Nucleus accumbens (tissue), 56 donors: ENCODE data around the gene RASGEF1C.

ENCODE experiments used
- DNase-seq, 56 donors: peaks; one replicate each; lab custom pipeline; 2025; lab: John Stamatoyannopoulos, UW

The RASGEF1C gene

GRCh38 chr5:180071531-180072255 lies 137.3 kb downstream of the RASGEF1C start, which contains the start of gene RNF130:
Gene RNF130, minus strand, starts transcription at chr5:180071759. Its CDS starts 57 bp downstream, at chr5:180071702.
- DNase-seq = peak in 55 of 56 donors; percentile 37 to 94 (median 84)

DNA sequence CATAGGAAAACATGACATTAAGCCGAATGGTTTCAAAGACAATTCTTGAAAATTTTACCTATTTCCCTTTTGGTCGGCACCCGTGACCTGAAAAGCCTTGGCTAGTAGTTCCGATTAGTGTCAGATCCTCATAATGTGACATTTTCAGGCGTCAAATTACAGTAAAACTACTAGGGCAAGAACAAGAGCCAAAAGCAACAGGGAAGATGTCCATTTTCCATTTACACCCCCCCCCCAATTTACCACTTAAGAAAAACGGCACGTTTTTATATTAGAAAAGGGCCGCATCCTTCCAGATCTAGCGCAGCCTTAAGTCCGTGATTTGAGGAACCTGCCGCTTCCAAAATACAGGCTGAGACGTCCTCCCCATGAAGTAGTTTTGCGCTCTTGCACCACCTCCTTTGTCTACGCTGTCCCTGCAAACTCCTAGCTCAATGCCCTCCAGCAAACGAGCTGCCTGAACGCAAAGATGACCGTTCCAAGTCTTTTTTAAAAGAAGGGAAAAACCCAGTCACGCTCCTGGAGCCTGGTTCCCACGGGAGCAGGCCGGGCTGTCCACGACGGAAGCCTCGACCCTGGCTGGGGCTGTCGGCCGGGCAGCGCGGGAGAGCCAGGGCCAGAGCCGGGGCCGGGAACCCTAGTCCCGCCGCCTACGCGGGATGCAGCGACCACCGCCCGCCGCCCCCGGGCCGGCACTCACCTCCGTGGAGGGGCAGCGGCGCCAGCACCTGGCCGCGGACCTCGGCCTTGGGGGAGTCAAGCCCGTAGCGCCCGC lies 138.1 kb downstream of the RASGEF1C start:
- peak in 27 of 56 donors; percentile 24 to 67 (median 46) for DNase-seq

- peak in 51 of 56 donors; percentile 18 to 88 (median 72) for DNase-seq
These were observed 139.3 kb downstream of the RASGEF1C start for GRCh38 chr5:180069589-180070247.

DNA sequence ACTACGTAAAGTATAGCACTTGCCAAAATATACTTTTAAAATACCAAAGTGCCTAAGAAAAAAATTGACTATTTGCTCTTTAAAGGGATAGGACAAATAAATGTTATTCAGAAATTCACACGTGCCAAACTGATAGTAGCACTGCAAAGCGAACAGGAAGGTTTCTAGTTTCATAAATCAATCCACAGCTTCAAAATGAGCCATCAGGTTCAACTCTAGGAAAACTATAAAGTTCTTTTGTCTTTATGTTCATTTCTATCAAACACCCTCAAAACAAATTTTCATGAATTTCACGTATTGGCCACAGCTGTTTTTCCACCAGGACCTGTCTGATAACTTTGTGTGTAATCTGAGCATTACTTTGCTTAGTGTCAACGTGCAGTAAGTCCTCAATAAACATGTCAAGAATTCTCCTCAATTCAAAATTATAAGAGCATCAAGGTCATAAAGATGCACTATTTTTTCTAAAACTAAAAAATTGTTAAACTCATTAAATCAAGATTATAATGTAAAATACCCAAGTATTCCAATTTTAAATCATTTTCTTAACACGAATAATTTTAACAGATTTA lies 140.4 kb downstream of the RASGEF1C start:
- no peak for DNase-seq

- peak in 43 of 56 donors; percentile 8 to 76 (median 49) for DNase-seq
These were observed 141.0 kb downstream of the RASGEF1C start for GRCh38 chr5:180067986-180068385.

DNA sequence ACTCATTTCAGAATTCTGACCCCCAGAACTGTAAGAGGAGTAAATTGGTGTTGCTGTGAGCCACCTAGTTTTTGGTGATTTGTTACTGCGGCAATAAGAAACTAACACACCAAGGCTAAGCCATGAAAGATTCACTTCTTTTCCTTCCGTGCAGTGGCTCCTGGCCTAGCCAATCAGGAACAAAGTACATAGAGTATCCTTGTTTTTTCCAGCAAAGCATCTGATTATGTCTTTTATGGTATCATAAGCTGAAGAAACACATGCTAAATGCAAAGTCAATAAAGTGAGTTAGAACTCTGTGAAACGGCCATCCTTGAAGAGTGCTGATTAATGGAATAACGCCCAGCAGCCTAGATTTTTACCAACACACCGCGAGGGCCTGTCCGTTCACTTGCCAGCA lies 148.8 kb downstream of the RASGEF1C start:
- DNase-seq = no peak

- DNase-seq = no peak
These were observed 149.7 kb downstream of the RASGEF1C start for GRCh38 chr5:180059326-180059725.

GRCh38 chr5:180056153-180056552 lies 152.9 kb downstream of the RASGEF1C start:
- no peak for DNase-seq

GRCh38 chr5:180054226-180054625 lies 154.8 kb downstream of the RASGEF1C start:
- no peak for DNase-seq

GRCh38 chr5:180053061-180053602 lies 155.9 kb downstream of the RASGEF1C start:
- DNase-seq = no peak

GRCh38 chr5:180052211-180052818 lies 156.7 kb downstream of the RASGEF1C start:
- DNase-seq = no peak
